ENCODE data around the gene BSG. TPM values are rescaled to one million over a fixed set of nuclear protein-coding genes. Genes with fewer than 3 reads are reported as not detected.

BSG gene
- total and polyA plus RNA-seq, 2 experiments from 2014 or later, result 545 to 1,282 TPM

DNA sequence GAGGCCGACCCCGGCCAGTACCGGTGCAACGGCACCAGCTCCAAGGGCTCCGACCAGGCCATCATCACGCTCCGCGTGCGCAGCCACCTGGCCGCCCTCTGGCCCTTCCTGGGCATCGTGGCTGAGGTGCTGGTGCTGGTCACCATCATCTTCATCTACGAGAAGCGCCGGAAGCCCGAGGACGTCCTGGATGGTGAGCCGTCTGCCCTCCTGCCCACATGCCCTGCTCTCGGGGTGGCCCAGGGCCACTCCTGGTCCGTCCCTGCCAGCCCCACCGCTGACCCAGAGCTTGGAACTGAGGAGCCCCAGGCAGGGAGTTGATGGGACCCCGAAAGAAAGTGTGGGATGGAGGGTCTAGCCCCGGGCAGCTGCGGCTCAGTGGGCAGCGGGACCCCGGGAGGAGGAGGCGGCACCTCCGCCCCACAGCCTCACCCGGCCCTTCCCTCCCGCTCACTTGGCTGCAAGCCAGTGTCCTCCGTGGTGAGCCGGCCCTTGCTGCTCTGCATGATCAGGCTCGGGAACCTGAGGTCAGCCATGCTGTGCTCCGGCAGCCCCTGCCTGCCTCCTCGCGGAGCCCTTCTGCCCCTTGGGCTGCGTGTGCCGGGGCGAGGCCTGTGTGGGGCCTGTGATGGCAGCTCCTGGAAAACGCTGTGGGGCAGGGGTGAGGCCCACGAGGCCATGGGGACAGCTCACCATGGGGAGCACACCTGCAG, 9.2 kb downstream of the BSG start:
- H2AFZ ChIP-seq, result no peak overlapping the region
- no peaks in the 10 kb centered on the region for H3K36me3 ChIP-seq (replicated peaks; ENCODE audit: insufficient read depth, low read depth)
- H3K79me2 ChIP-seq, result peaks cover 40% of the 10 kb centered on the region
- H4K20me1 ChIP-seq (ENCODE audit: insufficient read depth, poor library complexity, severe bottlenecking), result peaks cover 52% of the 10 kb centered on the region
- no peaks in the 10 kb centered on the region for H3K27me3 ChIP-seq
- no peaks in the 10 kb centered on the region for H3K4me1 ChIP-seq (ENCODE audit: insufficient read depth)
- H3K4me2 ChIP-seq, result no peak overlapping the region
- no peaks in the 10 kb centered on the region for H3K9me3 ChIP-seq (ENCODE audit: low read depth)
- no peak for TF ChIP-seq EZH2 (IDR thresholded peaks at IDR 0.05; ENCODE audit: borderline replicate concordance)
- TF ChIP-seq, protein P1, sequence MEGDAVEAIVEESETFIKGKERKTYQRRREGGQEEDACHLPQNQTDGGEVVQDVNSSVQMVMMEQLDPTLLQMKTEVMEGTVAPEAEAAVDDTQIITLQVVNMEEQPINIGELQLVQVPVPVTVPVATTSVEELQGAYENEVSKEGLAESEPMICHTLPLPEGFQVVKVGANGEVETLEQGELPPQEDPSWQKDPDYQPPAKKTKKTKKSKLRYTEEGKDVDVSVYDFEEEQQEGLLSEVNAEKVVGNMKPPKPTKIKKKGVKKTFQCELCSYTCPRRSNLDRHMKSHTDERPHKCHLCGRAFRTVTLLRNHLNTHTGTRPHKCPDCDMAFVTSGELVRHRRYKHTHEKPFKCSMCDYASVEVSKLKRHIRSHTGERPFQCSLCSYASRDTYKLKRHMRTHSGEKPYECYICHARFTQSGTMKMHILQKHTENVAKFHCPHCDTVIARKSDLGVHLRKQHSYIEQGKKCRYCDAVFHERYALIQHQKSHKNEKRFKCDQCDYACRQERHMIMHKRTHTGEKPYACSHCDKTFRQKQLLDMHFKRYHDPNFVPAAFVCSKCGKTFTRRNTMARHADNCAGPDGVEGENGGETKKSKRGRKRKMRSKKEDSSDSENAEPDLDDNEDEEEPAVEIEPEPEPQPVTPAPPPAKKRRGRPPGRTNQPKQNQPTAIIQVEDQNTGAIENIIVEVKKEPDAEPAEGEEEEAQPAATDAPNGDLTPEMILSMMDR (IDR thresholded peaks at IDR 0.05; ENCODE audit: poor library complexity), result no peak
- TF ChIP-seq EZH2phosphoT487 (IDR thresholded peaks at IDR 0.05; ENCODE audit: low read depth, severe bottlenecking, unreplicated experiment), result no peak
- no peak overlapping the region for H3K27ac ChIP-seq
- no peak for DNase-seq (ENCODE audit: low spot score)
- no peak overlapping the region for H3K4me3 ChIP-seq
- 94% methylated on average over 40 of the region's 40 CpGs for WGBS (ENCODE audit: low lambda C conversion rate, missing lambda C conversion rate)
- H3K9me2 ChIP-seq (replicated peaks; ENCODE audit: insufficient read depth), result no peaks in the 10 kb centered on the region

DNA sequence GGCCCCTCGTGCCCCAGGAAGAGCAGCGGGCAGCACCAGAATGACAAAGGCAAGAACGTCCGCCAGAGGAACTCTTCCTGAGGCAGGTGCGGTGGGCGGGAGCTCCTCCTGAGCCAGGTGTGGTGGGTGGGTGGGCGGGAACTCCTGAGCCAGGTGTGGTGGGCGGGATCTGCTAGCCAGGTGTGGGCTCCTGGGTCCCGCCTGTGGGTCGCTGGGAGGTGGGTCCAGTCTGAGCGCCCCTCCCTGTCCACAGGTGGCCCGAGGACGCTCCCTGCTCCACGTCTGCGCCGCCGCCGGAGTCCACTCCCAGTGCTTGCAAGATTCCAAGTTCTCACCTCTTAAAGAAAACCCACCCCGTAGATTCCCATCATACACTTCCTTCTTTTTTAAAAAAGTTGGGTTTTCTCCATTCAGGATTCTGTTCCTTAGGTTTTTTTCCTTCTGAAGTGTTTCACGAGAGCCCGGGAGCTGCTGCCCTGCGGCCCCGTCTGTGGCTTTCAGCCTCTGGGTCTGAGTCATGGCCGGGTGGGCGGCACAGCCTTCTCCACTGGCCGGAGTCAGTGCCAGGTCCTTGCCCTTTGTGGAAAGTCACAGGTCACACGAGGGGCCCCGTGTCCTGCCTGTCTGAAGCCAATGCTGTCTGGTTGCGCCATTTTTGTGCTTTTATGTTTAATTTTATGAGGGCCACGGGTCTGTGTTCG, 10.3 kb downstream of the BSG start:
- WGBS (ENCODE audit: low lambda C conversion rate, missing lambda C conversion rate), result 88% methylated on average over 30 of the region's 31 CpGs
- H3K36me3 ChIP-seq (replicated peaks; ENCODE audit: insufficient read depth, low read depth), result no peaks in the 10 kb centered on the region
- no peak overlapping the region for H3K4me2 ChIP-seq
- H3K9me2 ChIP-seq (replicated peaks; ENCODE audit: insufficient read depth), result no peaks in the 10 kb centered on the region
- H2AFZ ChIP-seq, result no peak overlapping the region
- no peaks in the 10 kb centered on the region for H3K4me1 ChIP-seq (ENCODE audit: insufficient read depth)
- H3K79me2 ChIP-seq, result peaks cover 29% of the 10 kb centered on the region
- no peak for DNase-seq (ENCODE audit: low spot score)
- H4K20me1 ChIP-seq (ENCODE audit: insufficient read depth, poor library complexity, severe bottlenecking), result peaks cover 41% of the 10 kb centered on the region
- TF ChIP-seq EZH2phosphoT487 (IDR thresholded peaks at IDR 0.05; ENCODE audit: low read depth, severe bottlenecking, unreplicated experiment) (no peak), EZH2 (IDR thresholded peaks at IDR 0.05; ENCODE audit: borderline replicate concordance) (no peak)
- TF ChIP-seq, protein P1 (IDR thresholded peaks at IDR 0.05; ENCODE audit: poor library complexity), result no peak
- no peak overlapping the region for H3K27ac ChIP-seq
- no peaks in the 10 kb centered on the region for H3K9me3 ChIP-seq (ENCODE audit: low read depth)
- no peaks in the 10 kb centered on the region for H3K27me3 ChIP-seq
- H3K4me3 ChIP-seq, result no peak overlapping the region

DNA sequence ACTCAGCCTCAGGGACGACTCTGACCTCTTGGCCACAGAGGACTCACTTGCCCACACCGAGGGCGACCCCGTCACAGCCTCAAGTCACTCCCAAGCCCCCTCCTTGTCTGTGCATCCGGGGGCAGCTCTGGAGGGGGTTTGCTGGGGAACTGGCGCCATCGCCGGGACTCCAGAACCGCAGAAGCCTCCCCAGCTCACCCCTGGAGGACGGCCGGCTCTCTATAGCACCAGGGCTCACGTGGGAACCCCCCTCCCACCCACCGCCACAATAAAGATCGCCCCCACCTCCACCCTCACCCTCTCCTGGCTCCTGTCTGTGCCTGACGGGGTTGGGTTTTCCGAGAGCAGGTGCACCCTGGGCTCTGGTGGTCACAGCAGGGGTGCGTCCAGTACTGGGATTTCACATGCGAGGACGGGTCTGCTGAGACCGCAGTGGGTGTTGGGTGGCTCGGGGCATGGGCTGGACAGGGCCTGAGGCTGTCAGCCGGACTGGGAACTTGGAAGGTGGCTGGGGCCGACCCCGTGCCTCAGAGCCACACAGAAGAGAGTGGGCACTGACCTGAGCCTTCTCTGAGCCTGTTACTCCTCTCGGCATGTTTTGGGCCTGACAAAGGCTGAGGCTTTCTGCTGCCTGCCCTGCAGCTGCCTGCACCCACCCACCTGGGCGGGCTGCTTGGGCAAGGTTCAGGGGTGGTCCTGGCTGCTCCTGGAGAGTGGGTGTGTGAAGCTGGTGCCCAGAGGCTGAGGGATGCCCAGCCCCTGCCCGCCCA, 11.0 kb downstream of the BSG start:
- Histone ChIP-seq H4K20me1 (ENCODE audit: insufficient read depth, poor library complexity, severe bottlenecking) (peaks cover 34% of the 10 kb centered on the region), H3K27ac (no peak overlapping the region), H3K9me2 (replicated peaks; ENCODE audit: insufficient read depth) (no peaks in the 10 kb centered on the region), H3K4me2 (no peak overlapping the region), H2AFZ (no peak overlapping the region), H3K4me3 (no peak overlapping the region), H3K79me2 (peaks cover 21% of the 10 kb centered on the region), H3K9me3 (ENCODE audit: low read depth) (no peaks in the 10 kb centered on the region), H3K4me1 (ENCODE audit: insufficient read depth) (no peaks in the 10 kb centered on the region), H3K36me3 (replicated peaks; ENCODE audit: insufficient read depth, low read depth) (no peaks in the 10 kb centered on the region), H3K27me3 (peaks cover 6% of the 10 kb centered on the region)
- WGBS (ENCODE audit: low lambda C conversion rate, missing lambda C conversion rate), result 90% methylated on average over 21 of the region's 27 CpGs
- TF ChIP-seq, protein P1 (IDR thresholded peaks at IDR 0.05; ENCODE audit: poor library complexity), result no peak
- TF ChIP-seq EZH2phosphoT487 (IDR thresholded peaks at IDR 0.05; ENCODE audit: low read depth, severe bottlenecking, unreplicated experiment) (no peak), EZH2 (IDR thresholded peaks at IDR 0.05; ENCODE audit: borderline replicate concordance) (no peak)
- no peak for DNase-seq (ENCODE audit: low spot score)

Data from hepatocyte (in vitro differentiated cells).